Stomach (tissue), 4 donors: ENCODE results near the gene CRYBA1.

Source experiments
- CTCF ChIP-seq, 7 experiments: fragments of 450-650 bp in 4 of 7; fragments of 200-600 bp in 3 of 7; sonication (generic) in 3 of 7; IDR thresholded peaks; one replicate each; pipeline ENCODE4 v1.5.1; 2016 to 2019; ENCODE audit warnings: antibody characterized with exemption in 7 of 7, control low read depth in 2 of 7, mild to moderate bottlenecking in 1 of 7
- POLR2A ChIP-seq, 4 donors: fragments of 450-650 bp; IDR thresholded peaks; one replicate each; pipeline ENCODE4 v1.6.1; 2016; ENCODE audit warnings: antibody characterized with exemption in 4 of 4, control low read depth in 2 of 4, mild to moderate bottlenecking in 1 of 4, moderate library complexity in 1 of 4
- POLR2AphosphoS5 ChIP-seq, 3 donors: sonication (generic); formaldehyde crosslinking; IDR thresholded peaks; one replicate each; pipeline ENCODE4 v1.6.1; 2016; ENCODE audit warnings: antibody characterized with exemption in 3 of 3

GRCh38 chr17:29251184-29251583 lies 4.5 kb downstream of the CRYBA1 start:
- TF ChIP-seq CTCF (IDR thresholded peaks at IDR 0.05) (no peak), POLR2A (IDR thresholded peaks at IDR 0.05) (no peak), POLR2AphosphoS5 (IDR thresholded peaks at IDR 0.05) (no peak)
